Neural progenitor cell (in vitro differentiated cells): ENCODE results near the gene HHAT. TPM values are rescaled to one million over a fixed set of nuclear protein-coding genes. Genes with fewer than 3 reads are reported as not detected.

Experiments
- DNase-seq: peaks from one replicate; pipeline ENCODE4 v3.0.0-alpha.2; 2016; ENCODE audit warnings: low spot score
- H2AFZ ChIP-seq: fragments of 200-600 bp; sonication (generic); replicated peaks from 2 replicates; pipeline ENCODE4 v1.6.1; 2016; ENCODE audit warnings: antibody characterized with exemption
- H3F3A ChIP-seq: fragments of 200-600 bp; sonication (generic); 2 replicates; pipeline ENCODE4 v1.6.1; 2016; ENCODE audit warnings: antibody characterized with exemption, low read depth
- H3K27ac ChIP-seq: fragments of 200-600 bp; sonication (generic); 2 replicates; pipeline ENCODE4 v1.5.1; 2016; ENCODE audit warnings: mild to moderate bottlenecking
- H3K27me3 ChIP-seq: fragments of 200-600 bp; sonication (generic); 2 replicates; pipeline ENCODE4 v1.6.1; 2016; ENCODE audit warnings: mild to moderate bottlenecking, moderate library complexity
- H3K36me3 ChIP-seq: fragments of 200-600 bp; sonication (generic); 2 replicates; pipeline ENCODE4 v1.5.1; 2016
- H3K4me1 ChIP-seq: fragments of 200-600 bp; sonication (generic); 2 replicates; pipeline ENCODE4 v1.6.1; 2016; ENCODE audit warnings: mixed run types
- H3K4me2 ChIP-seq: fragments of 200-600 bp; sonication (generic); 2 replicates; pipeline ENCODE4 v1.6.1; 2016
- H3K4me3 ChIP-seq: fragments of 200-600 bp; sonication (generic); 2 replicates; pipeline ENCODE4 v1.5.1; 2016
- H3K79me2 ChIP-seq: fragments of 200-600 bp; sonication (generic); 2 replicates; pipeline ENCODE4 v1.6.1; 2016; ENCODE audit warnings: low read depth
- H3K9ac ChIP-seq: fragments of 200-600 bp; sonication (generic); 2 replicates; pipeline ENCODE4 v1.6.1; 2016
- H3K9me3 ChIP-seq: fragments of 200-600 bp; sonication (generic); 2 replicates; pipeline ENCODE4 v1.5.1; 2016; ENCODE audit warnings: low read depth
- H4K20me1 ChIP-seq: fragments of 200-600 bp; sonication (generic); 2 replicates; pipeline ENCODE4 v1.6.1; 2016; ENCODE audit warnings: low read depth
- H3K27ac Mint-ChIP-seq: 3 replicates; pipeline ENCODE4 v1.8.0; 2021; ENCODE audit warnings: mixed read lengths
- H3K27me3 Mint-ChIP-seq: 2 replicates; pipeline ENCODE4 v1.8.0; 2022; ENCODE audit warnings: low read depth, mild to moderate bottlenecking, inconsistent platforms, moderate library complexity, mixed read lengths; ENCODE audit not compliant: insufficient read depth
- H3K36me3 Mint-ChIP-seq: 3 replicates; pipeline ENCODE4 v1.8.0; 2021; ENCODE audit warnings: mixed read lengths
- H3K4me1 Mint-ChIP-seq: 3 replicates; pipeline ENCODE4 v1.8.0; 2021; ENCODE audit warnings: mixed read lengths
- H3K4me3 Mint-ChIP-seq: 3 replicates; pipeline ENCODE4 v1.8.0; 2021; ENCODE audit warnings: mild to moderate bottlenecking, moderate library complexity, mixed read lengths
- H3K9me3 Mint-ChIP-seq: 3 replicates; pipeline ENCODE4 v1.8.0; 2020; ENCODE audit warnings: mixed read lengths
- CTCF ChIP-seq: fragments of 200-600 bp; sonication (generic); IDR thresholded peaks from 2 replicates; pipeline ENCODE4 v1.5.1; 2017; ENCODE audit warnings: antibody characterized with exemption, mild to moderate bottlenecking
- EZH2 ChIP-seq: fragments of 200-600 bp; sonication (generic); IDR thresholded peaks from 2 replicates; pipeline ENCODE4 v1.6.1; 2017; ENCODE audit warnings: antibody characterized with exemption, mild to moderate bottlenecking, moderate library complexity
- EZH2phosphoT487 ChIP-seq: fragments of 200-600 bp; sonication (generic); IDR thresholded peaks from 2 replicates; pipeline ENCODE4 v1.6.1; 2017; ENCODE audit warnings: antibody characterized with exemption
- total RNA-seq: library from RNA; depleted of rRNA; stranded (reverse); fragments of >200 nt; gene quantifications from 2 replicates; pipeline ENCODE4 v1.2.3, GENCODE V29; 2015; ENCODE audit warnings: low replicate concordance

Gene HHAT
- total RNA-seq, 1 donor from 2014 or later = 10.3 TPM

- Histone ChIP-seq H3K4me1 (no peaks in the 10 kb centered on the region), H3K9ac (no peak overlapping the region), H3K79me2 (no peaks in the 10 kb centered on the region), H4K20me1 (no peaks in the 10 kb centered on the region), H3K4me2 (no peak overlapping the region), H3F3A (no peaks in the 10 kb centered on the region), H2AFZ (no peak overlapping the region), H3K36me3 (no peaks in the 10 kb centered on the region), H3K27me3 (no peaks in the 10 kb centered on the region), H3K27ac (no peak overlapping the region), H3K4me3 (no peak overlapping the region), H3K9me3 (no peaks in the 10 kb centered on the region)
- H3K9me3 Mint-ChIP-seq = peaks cover 4% of the 10 kb centered on the region
- no peak overlapping the region for H3K4me3 Mint-ChIP-seq
- no peak overlapping the region for H3K27ac Mint-ChIP-seq
- no peak for DNase-seq
- H3K36me3 Mint-ChIP-seq = no peaks in the 10 kb centered on the region
- peaks cover 12% of the 10 kb centered on the region for H3K4me1 Mint-ChIP-seq
- H3K27me3 Mint-ChIP-seq = no peaks in the 10 kb centered on the region
- TF ChIP-seq CTCF = no peak
- TF ChIP-seq EZH2 = no peak
- TF ChIP-seq EZH2phosphoT487 = no peak
These were observed 333.8 kb downstream of the HHAT start for GRCh38 chr1:210662291-210663050.

- Histone ChIP-seq H3K9me3 (no peaks in the 10 kb centered on the region), H3K4me3 (no peak overlapping the region), H3F3A (no peaks in the 10 kb centered on the region), H3K79me2 (no peaks in the 10 kb centered on the region), H3K36me3 (no peaks in the 10 kb centered on the region), H3K9ac (no peak overlapping the region), H3K4me2 (no peak overlapping the region), H3K27me3 (no peaks in the 10 kb centered on the region), H4K20me1 (no peaks in the 10 kb centered on the region), H2AFZ (no peak overlapping the region), H3K4me1 (no peaks in the 10 kb centered on the region), H3K27ac (no peak overlapping the region)
- no peaks in the 10 kb centered on the region for H3K36me3 Mint-ChIP-seq
- TF ChIP-seq CTCF (no peak), EZH2 (no peak), EZH2phosphoT487 (no peak)
- H3K4me3 Mint-ChIP-seq = no peak overlapping the region
- no peak for DNase-seq
- peak overlapping the region; percentile 36 for H3K27ac Mint-ChIP-seq
- peaks cover 2% of the 10 kb centered on the region for H3K27me3 Mint-ChIP-seq
- H3K9me3 Mint-ChIP-seq = peaks cover 4% of the 10 kb centered on the region
- peaks cover 12% of the 10 kb centered on the region for H3K4me1 Mint-ChIP-seq
These were observed 335.2 kb downstream of the HHAT start for GRCh38 chr1:210663730-210664573.

GRCh38 chr1:210669951-210670350 is 341.2 kb downstream of the HHAT start:
- no peaks in the 10 kb centered on the region for H3K4me1 Mint-ChIP-seq
- no peak for DNase-seq
- Histone ChIP-seq H3K4me1 (no peaks in the 10 kb centered on the region), H3K79me2 (no peaks in the 10 kb centered on the region), H3K4me3 (no peak overlapping the region), H4K20me1 (no peaks in the 10 kb centered on the region), H3K9ac (no peak overlapping the region), H3K27me3 (no peaks in the 10 kb centered on the region), H2AFZ (no peak overlapping the region), H3K27ac (no peak overlapping the region), H3K4me2 (no peak overlapping the region), H3F3A (no peaks in the 10 kb centered on the region), H3K36me3 (no peaks in the 10 kb centered on the region), H3K9me3 (no peaks in the 10 kb centered on the region)
- H3K4me3 Mint-ChIP-seq = no peak overlapping the region
- H3K27me3 Mint-ChIP-seq = peaks cover 2% of the 10 kb centered on the region
- H3K27ac Mint-ChIP-seq = no peak overlapping the region
- TF ChIP-seq EZH2 = no peak
- H3K9me3 Mint-ChIP-seq = no peaks in the 10 kb centered on the region
- H3K36me3 Mint-ChIP-seq = no peaks in the 10 kb centered on the region
